Dermis blood vessel endothelial cell (primary cell): Measurements from ENCODE around the gene ADGRG3. TPM values are rescaled to one million over a fixed set of nuclear protein-coding genes. Genes with fewer than 3 reads are reported as not detected.
A peak's percentile ranks its signal among the peaks of the same experiment; 100 is the strongest.

Experiments used
- DNase-seq: peaks from one replicate; pipeline ENCODE4 v3.0.0; 2010
- total RNA-seq: library from RNA; depleted of rRNA; stranded (reverse); fragments of >200 nt; gene quantifications from 2 replicates; pipeline ENCODE4 v1.2.3, GENCODE V29; 2014

Gene ADGRG3
- total RNA-seq, 1 donor from 2014 or later = 4.6 TPM

GRCh38 chr16:57630931-57631845 lies 36.9 kb upstream of the ADGRG3 start:
- no peak for DNase-seq

- no peak for DNase-seq
Measured at GRCh38 chr16:57632568-57632967, 35.5 kb upstream of the ADGRG3 start.

GRCh38 chr16:57633383-57634064 lies 34.6 kb upstream of the ADGRG3 start:
- DNase-seq = no peak

GRCh38 chr16:57634171-57634570 lies 33.9 kb upstream of the ADGRG3 start:
- DNase-seq = peak; percentile 33

- no peak for DNase-seq
Measured at GRCh38 chr16:57635266-57636097, 32.6 kb upstream of the ADGRG3 start.

GRCh38 chr16:57636184-57636583 lies 31.9 kb upstream of the ADGRG3 start:
- DNase-seq = no peak

GRCh38 chr16:57637020-57637419 lies 31.1 kb upstream of the ADGRG3 start:
- peak; percentile 37 for DNase-seq

- peak; percentile 84 for DNase-seq
Measured at GRCh38 chr16:57637424-57637823, 30.7 kb upstream of the ADGRG3 start.

GRCh38 chr16:57637965-57638364 lies 30.1 kb upstream of the ADGRG3 start:
- no peak for DNase-seq

- no peak for DNase-seq
Measured at GRCh38 chr16:57638381-57638780, 29.7 kb upstream of the ADGRG3 start.

- DNase-seq = no peak
Measured at GRCh38 chr16:57639172-57639887, 28.8 kb upstream of the ADGRG3 start.

GRCh38 chr16:57640185-57640584 lies 27.9 kb upstream of the ADGRG3 start:
- no peak for DNase-seq

- DNase-seq = no peak
Measured at GRCh38 chr16:57640612-57641011, 27.5 kb upstream of the ADGRG3 start.

- no peak for DNase-seq
Measured at GRCh38 chr16:57642160-57643135, 25.7 kb upstream of the ADGRG3 start.

- DNase-seq = peak; percentile 51
Measured at GRCh38 chr16:57643147-57643874, 24.8 kb upstream of the ADGRG3 start.

- no peak for DNase-seq
Measured at GRCh38 chr16:57643910-57644309, 24.2 kb upstream of the ADGRG3 start.

- DNase-seq = no peak
Measured at GRCh38 chr16:57644383-57645014, 23.6 kb upstream of the ADGRG3 start.

GRCh38 chr16:57645169-57645568 lies 22.9 kb upstream of the ADGRG3 start:
- DNase-seq = no peak

- peak; percentile 95 for DNase-seq
Measured at GRCh38 chr16:57645691-57646387, 22.3 kb upstream of the ADGRG3 start.
